Activated CD8-positive, alpha-beta memory T cell treated with anti-CD3 and anti-CD28 coated beads, Interleukin-2, amount 50 U/mL, for 48 hours (primary cell): ENCODE results near the gene TFAM.

Source experiments
- DNase-seq: peaks from one replicate; pipeline ENCODE4 v3.0.0-alpha.2; 2020

The TFAM gene

GRCh38 chr10:58384999-58385783 is at the start of gene TFAM:
TSS of gene TFAM (plus strand) at chr10:58385410. CDS start at chr10:58385548, 138 bp downstream.
- peak; percentile 98 for DNase-seq

- DNase-seq, result no peak
These were observed 49.0 kb upstream of the TFAM start for GRCh38 chr10:58336242-58336641.

GRCh38 chr10:58341422-58341821 is 43.8 kb upstream of the TFAM start:
- no peak for DNase-seq

GRCh38 chr10:58341947-58342346 is 43.3 kb upstream of the TFAM start:
- DNase-seq, result no peak

GRCh38 chr10:58347967-58348366 is 37.2 kb upstream of the TFAM start:
- DNase-seq, result no peak

- DNase-seq, result no peak
These were observed 36.6 kb upstream of the TFAM start for GRCh38 chr10:58348571-58349033.

- DNase-seq, result no peak
These were observed 35.2 kb upstream of the TFAM start for GRCh38 chr10:58350023-58350422.

- DNase-seq, result no peak
These were observed 34.4 kb upstream of the TFAM start for GRCh38 chr10:58350619-58351323.

GRCh38 chr10:58351616-58352578 is 33.3 kb upstream of the TFAM start:
- DNase-seq, result no peak

- DNase-seq, result no peak
These were observed 32.1 kb upstream of the TFAM start for GRCh38 chr10:58352956-58353610.

- DNase-seq, result no peak
These were observed 28.5 kb upstream of the TFAM start for GRCh38 chr10:58356756-58357155.

GRCh38 chr10:58358314-58358933 is 26.8 kb upstream of the TFAM start:
- DNase-seq, result no peak

- DNase-seq, result no peak
These were observed 26.3 kb upstream of the TFAM start for GRCh38 chr10:58358947-58359346.

- no peak for DNase-seq
These were observed 25.7 kb upstream of the TFAM start for GRCh38 chr10:58359541-58359940.

GRCh38 chr10:58360412-58361004 is 24.7 kb upstream of the TFAM start:
- DNase-seq, result no peak

- no peak for DNase-seq
These were observed 23.9 kb upstream of the TFAM start for GRCh38 chr10:58361353-58361752.

- no peak for DNase-seq
These were observed 23.0 kb upstream of the TFAM start for GRCh38 chr10:58362027-58362789.

GRCh38 chr10:58367069-58367468 is 18.1 kb upstream of the TFAM start:
- DNase-seq, result no peak

GRCh38 chr10:58371473-58371872 is 13.7 kb upstream of the TFAM start:
- DNase-seq, result no peak

GRCh38 chr10:58372607-58373441 is 12.4 kb upstream of the TFAM start:
- no peak for DNase-seq
